IPS-18c (cell line): ENCODE measurements around the gene FAM217A.
"Not testable (repeated sequence)": the region's sequence is repeated elsewhere in the genome, so short reads cannot be mapped to it uniquely, and the experiment has no call there.

Source experiments
- H3K4me3 ChIP-seq: 2 replicates; pipeline ENCODE4 v1.7.0; 2013; ENCODE audit warnings: low read depth, mild to moderate bottlenecking, low read length, moderate library complexity; ENCODE audit not compliant: insufficient read depth
- H3K9me3 ChIP-seq: one replicate; pipeline ENCODE4 v1.6.1; 2013; ENCODE audit warnings: mild to moderate bottlenecking, low read length, moderate library complexity; ENCODE audit not compliant: control insufficient read depth, insufficient read depth

The FAM217A gene, protein sequence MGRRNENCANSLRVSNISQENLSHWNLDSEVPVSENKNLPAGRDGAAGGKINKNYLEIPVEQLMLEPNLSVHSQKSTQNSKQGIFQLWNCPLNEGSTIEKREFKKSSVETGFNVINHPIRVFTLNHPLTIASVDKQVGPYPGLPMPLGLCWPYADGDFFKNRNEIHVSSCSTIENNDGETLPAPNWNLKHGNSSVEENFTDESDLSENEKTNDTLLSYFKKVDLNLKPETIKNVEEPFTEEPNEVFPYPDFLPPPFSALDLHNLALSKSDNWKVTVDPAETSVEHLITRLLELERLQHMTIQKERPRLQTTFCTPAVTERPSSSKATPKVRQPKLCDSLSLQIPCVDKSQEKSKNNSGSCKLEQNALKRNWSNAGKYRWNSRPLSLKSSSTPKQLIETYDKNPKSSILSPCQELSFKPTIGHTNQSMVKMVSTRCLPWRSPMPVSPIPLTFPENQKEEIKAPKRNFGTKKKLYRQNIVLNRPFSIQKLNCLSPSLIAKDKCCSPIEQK

DNA sequence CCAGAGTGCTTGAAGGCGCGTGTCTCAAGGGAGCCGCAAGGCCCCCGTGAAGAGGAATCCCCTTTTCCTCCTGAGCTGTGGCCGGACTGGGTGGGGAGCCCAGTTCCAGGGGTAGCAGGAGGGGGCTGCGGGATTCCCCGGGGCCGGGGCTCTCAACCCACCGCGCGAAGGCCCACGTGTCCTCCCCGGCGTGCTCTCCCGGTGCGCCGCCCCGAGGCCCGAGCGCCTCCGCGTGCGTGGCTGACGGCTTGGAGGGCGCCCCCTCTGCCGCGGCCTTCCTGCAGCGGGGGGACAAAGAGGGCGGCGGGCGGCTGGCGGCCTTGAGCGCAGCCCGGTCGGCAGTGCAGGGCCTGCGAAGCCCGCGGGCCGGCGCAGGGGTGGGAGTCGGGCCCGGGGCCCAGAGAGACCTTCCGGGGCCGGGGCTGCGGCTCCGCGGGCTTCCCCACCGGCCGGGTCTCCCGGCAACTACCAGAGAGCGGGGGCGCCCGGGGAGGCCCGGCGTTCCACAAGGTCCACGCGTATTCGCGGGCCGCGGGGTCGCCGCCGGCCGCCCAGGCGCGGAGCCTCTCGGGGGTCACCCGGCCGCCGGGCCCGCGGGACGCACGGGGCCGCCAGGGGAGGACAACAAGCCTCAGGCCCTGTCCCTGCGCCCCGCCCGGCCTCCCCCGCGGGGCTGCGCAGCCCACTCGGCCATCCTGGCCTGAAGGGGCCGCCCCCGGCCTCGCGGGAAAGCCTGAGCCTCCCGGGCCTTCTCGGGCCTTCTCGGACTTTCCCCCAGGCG, at the start of gene FAM217A:
Gene FAM217A, minus strand, starts transcription at position 447 of the 781 bp plus-strand sequence. CDS start 1,723 bp downstream, outside the sequence.
- no peaks in the 10 kb centered on the region for H3K9me3 ChIP-seq
- H3K4me3 ChIP-seq: no peak within 1 kb of the TSS

DNA sequence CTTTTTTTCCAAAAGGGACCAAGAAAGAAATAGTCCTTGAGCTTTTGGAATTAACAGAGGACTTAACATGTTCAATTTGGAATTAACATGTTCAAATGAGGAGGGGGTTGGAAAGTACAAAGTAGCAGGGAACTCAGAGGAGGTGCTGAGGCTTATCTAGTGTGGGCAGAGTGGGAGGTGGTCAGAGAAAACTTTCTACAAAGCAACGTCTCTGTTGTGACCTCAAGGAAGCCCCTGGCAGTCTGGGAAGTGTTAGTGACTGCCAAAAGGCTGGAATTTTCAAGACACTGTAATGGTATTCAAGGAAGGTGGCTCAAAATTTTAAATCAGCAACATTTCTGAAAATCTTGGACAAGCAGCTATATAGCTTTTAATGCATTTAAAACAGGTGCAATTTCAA, 49.1 kb upstream of the FAM217A start:
- no peaks in the 10 kb centered on the region for H3K9me3 ChIP-seq
- no peak overlapping the region for H3K4me3 ChIP-seq

DNA sequence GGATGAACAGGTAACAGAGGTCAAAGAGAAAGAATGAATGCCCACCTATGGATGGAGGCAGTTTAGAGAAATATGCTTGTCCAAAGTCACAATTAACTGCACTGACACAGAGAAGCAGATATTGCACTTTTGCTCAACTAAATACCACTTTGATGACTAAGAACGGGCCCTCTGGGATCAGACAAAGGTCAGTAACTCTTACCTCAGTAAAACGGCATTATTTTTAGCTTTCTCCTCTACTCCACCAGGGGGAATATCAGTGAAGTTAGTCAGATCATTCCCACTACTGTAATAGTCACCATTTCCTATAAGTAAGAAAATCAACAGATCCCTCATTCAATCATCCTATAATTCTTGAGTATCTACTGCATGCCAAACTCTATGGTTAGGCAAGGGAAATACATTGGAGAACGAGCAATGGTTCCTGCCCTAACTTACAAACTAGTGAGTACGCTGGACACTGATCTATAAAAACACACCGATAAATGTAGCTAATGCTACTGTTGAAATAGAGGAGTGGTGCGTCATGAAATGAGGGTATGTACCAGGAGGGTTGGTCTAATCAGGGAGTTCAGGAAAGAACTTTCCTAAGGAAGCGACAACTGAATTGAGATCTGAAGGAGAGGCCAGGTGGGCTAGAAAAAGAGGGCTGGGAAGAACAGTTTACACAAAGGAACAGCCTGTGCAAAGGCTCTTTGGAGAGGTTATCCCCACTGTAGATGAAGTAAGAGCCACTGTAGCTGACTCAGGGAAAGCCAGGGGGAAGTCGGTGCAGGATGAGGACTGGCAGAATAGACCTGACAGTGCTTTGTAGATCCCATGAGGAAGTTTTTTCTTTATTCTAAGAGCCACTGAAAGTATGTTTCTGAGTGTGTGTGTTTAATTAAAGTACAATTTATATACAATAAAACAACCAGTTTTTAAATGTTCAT, 47.3 kb upstream of the FAM217A start:
- no peak overlapping the region for H3K4me3 ChIP-seq
- H3K9me3 ChIP-seq: no peaks in the 10 kb centered on the region

DNA sequence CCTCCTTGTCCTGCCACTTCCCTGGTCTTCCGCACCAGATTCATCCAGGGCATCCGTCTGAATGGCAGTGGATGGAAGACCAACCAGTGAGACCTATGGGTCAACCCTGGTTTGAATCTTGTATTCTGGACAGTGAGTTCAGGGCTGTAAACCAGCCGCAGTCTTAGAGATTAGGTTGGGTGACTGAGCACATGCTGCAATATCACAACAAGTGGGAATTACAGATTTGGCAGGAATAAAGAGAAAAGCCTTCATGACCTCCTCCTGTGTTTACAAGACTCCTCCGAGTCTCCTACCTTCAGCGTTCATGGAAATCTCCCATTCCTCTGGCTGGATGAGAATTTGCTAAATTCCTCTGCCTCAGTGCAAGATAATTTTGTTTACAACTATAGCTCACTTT, 46.6 kb upstream of the FAM217A start:
- Histone ChIP-seq H3K9me3 (no peaks in the 10 kb centered on the region), H3K4me3 (no peak overlapping the region)

DNA sequence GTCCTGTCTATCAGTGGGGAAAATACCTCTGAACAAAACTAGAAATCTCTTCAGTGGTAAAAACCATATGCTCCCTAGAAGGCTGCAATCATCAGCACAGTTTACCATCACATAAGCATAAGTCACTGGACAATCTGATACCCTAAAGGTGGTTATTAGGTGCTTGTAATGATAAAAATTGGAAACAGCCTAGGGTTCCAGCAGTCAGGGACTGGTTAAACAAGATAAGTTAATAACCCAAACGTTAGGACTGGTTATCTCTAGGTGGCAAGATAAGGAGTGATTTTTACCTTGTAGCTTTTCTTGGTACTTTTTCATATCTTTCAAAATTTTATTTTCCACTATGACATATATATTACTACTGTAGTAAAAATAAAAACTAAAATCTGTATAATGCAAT, 45.4 kb upstream of the FAM217A start:
- no peak overlapping the region for H3K4me3 ChIP-seq
- H3K9me3 ChIP-seq: no peaks in the 10 kb centered on the region

DNA sequence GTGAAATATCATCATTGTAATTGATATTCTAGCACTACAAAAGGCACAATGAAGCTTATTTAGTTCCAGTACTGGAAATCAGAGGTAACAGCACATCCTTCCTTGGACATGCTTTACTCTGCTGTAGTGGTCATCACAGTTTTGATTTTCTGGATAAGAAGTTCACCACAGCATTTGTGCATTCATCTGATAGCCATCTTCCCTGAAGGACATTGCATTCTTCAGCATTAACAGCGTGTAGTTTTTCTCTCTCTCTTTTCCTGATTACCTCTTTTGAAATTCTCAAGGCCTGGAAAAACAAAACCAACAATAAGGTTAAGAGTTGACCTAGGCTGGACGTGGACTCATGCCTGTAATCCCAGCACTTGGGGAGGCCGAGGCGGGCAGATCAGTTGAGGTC, 36.8 kb upstream of the FAM217A start:
- no peaks in the 10 kb centered on the region for H3K9me3 ChIP-seq
- H3K4me3 ChIP-seq: no peak overlapping the region

DNA sequence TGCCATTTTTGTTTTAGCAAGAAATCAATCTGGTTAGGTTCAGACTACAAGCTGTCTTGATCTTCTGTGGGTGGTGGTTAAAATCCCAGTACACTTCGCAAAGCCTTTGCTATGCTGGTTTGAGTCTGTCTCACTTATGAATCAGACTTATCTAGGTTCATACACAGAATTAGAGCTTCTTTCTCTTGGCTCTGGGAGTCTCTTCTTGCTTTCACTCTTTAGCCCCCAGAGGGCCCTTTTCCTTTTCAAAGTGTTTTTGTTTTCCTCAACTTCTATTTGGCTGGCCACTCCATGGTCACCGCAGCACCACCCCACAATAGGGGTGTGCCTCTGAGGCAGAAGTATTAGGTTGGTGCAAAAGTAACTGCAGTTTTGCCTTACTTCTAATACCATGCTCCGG, 35.2 kb upstream of the FAM217A start:
- H3K4me3 ChIP-seq: no peak overlapping the region
- no peaks in the 10 kb centered on the region for H3K9me3 ChIP-seq

DNA sequence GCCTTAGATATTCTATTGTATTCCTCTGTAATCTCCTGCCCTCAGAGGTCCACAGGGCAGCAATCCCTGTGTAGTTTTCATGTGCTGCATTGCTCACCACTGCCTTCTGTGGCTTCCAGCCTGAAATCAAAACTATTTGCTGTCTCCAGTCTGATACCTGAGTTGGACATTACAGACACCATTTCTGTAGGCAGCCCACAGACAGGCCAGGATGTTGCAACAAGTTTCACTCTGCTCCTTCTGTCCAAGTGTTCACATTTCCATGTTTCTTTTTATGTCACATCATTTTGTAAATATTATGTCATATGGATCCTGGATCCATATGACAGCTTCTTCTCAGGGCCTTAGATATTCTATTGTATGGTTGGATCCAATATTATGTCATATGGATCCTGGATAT, 34.7 kb upstream of the FAM217A start:
- no peaks in the 10 kb centered on the region for H3K9me3 ChIP-seq
- H3K4me3 ChIP-seq: no peak overlapping the region

DNA sequence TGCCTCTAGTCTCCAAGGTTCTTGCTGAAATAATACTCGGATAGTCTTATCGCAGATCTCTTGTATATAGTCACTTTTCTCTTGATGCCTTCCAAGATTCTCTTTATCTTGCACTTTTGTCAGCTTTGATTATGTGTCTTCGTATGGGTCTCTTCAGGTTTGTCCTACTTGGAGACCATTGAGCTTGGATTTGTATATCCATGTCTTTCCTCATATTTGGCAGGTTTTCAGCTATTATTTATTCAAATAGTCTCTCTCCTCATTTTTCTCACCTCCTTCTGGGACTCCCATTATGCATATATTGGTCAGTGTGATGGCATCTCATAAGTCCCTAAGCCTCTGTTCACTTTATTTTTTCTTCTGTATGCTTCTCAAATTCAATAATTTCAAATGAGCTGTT, 33.4 kb upstream of the FAM217A start:
- Histone ChIP-seq H3K9me3 (no peaks in the 10 kb centered on the region), H3K4me3 (no peak overlapping the region)

DNA sequence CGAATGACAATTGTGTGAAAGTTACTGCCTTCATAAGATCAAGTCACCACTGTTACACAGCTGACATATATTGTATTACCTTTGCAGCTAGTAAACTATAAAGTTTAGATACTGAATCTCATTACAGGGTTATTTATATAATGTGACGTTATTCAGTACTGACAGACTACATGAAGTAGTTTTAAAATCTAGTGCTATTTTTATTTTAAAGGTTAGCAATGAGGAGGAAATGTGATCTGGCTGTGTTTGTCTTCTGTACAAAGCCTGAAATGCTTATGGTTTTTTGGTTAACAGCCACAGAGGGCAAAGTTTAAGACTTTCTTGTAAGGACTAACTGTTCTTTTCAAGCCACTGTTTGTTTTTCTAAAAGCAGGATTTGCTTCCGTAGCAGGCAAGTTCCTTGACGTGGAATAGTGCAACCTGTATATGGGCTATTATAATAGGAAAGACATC, 30.5 kb upstream of the FAM217A start:
- H3K4me3 ChIP-seq, H3K9me3 ChIP-seq: not testable (repeated sequence)

DNA sequence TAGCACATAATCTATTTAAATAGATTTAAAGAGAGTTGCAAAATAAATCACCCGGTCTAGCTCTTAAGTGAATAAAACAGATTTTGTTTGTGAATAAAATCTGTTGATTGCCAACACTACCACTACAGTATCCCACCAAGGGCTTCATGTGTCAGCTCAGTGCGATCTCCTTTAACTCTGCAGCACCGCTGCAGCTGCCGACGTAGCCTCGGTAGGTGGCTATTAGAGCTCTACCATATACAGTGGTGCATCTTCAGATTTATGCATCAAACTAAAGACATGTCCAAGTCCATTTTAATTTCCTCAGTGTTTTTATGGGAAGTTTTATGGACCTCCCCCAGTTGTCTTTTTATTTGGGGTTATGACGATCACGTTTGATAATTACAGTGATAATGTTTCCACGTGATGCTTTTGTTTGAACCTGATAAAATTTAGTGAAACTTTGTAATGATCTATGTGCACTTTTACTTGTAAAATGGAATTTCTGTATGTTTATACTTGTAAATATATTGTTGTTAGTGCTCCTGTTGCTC, 29.7 kb upstream of the FAM217A start:
- no peak overlapping the region for H3K4me3 ChIP-seq
- H3K9me3 ChIP-seq: no peaks in the 10 kb centered on the region

DNA sequence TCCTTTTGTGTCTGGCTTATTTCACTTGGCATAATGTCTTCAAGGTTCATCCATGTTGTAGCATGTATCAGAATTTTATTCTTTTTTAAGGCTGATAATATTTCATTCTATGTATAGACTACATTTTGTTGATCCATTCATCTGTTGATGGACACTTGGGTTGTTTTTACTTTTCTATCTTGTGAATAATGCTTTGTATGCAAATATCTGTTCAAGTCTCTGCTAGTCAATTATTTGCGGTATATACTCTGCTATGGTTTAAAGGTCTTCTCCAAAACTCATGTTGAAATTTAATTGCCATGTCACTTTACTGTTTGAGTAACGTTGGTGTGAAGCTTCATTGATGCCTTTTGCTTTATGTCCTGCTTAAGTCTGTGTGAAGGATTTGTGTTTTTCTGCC, 28.9 kb upstream of the FAM217A start:
- Histone ChIP-seq H3K9me3 (no peaks in the 10 kb centered on the region), H3K4me3 (no peak overlapping the region)

DNA sequence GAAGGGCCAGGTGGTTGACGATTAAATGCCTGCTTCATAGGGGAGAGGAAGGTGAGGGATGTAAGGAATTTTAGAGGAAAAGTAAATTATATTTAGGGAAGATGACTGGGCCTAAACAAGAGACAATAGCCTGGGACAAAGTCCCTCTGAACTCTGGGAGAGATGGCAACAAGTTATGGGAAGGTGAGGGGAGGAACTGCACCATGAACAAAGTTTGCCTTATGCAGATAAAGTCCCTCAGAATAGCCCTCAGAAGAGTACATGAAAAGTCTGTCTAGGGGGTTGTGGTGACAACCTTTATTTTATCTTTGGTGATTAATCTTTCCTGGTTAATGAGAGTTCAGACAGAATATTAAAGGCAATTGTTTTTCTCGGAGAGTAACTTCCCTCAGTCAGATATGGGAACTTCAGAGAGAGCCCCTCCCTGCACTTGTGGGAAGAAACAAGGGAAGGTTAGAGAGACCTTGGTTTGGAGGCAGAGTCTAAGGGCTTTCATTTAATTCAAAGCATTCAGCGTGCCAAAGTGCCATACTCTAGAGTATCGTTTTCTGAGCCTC, 27.1 kb upstream of the FAM217A start:
- Histone ChIP-seq H3K4me3 (no peak overlapping the region), H3K9me3 (no peaks in the 10 kb centered on the region)

DNA sequence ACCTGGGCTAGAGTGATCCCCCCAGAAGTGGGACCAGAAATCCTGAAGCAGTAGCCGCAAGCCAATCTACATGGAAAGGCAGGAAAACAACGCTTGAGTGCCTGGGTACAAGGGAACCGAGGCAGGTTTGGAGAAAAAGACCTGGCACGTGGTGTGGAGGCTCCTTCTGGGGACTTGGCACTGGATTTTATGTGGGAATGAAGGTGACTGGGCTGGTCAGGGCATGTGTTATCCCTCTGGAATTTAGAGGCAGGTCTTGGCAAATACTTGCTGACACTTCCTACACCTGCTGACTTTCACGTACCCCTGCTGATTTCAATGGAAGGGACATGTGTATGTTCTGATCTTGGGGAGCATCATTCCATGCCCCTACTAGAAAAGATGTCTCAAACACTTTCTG, 25.0 kb upstream of the FAM217A start:
- no peak overlapping the region for H3K4me3 ChIP-seq
- H3K9me3 ChIP-seq: no peaks in the 10 kb centered on the region

DNA sequence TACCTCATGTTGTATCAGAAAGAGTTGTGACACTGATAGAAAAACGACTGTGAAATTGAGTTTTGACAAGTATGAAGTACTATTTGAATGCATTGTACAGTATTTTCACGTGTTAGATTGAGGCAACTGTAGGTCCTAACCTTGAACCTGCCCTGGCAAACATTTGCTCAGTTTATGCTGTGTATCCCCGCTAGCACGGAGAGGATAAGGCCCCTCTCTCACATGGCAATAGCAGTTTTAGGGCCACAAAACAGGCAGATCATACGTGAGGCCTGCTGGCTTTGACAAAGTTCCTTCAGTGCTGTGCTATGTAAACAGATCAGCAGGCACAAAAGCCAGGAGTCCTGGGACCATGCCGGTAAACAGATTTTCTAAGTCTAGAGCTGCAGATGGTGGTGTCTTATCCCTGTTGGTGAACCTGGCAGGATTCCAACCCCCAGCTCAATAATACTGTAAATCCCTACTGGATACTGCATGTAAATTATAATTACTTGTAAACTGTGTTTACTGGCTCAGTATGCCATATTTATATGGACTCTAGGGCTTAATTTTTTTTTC, 23.8 kb upstream of the FAM217A start:
- Histone ChIP-seq H3K4me3 (no peak overlapping the region), H3K9me3 (no peaks in the 10 kb centered on the region)

DNA sequence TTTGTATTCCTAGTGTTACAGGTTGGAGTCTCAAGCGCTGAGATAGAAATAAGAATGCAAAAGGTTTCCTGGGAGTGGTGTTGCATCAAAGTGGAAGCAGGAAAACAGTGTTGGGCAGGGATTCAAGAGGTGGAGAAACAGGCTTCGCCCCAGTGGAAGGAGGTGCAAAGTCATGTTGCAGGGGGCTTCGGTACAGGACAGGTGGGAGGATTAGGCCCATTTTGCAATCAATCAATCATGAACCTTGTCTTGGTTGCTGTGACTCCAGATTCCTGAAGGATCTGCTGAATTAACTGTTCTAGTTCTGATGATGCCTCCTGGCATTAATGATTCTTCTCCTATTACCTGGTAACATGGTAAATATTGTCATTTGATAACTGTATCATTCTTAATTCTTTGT, 22.4 kb upstream of the FAM217A start:
- Histone ChIP-seq H3K9me3 (no peaks in the 10 kb centered on the region), H3K4me3 (no peak overlapping the region)
